Keratinocyte (primary cell): ENCODE results near the gene CHSY1.

Source experiments
- CTCF ChIP-seq, 3 experiments: IDR thresholded peaks in 1 of 3; conservative IDR thresholded peaks in 1 of 3; optimal IDR thresholded peaks in 1 of 3; 2 replicates in 2 of 3; 3 replicates in 1 of 3; pipeline versions ENCODE3 to v1.5.1; 2011; ENCODE audit warnings: low read length in 3 of 3, mild to moderate bottlenecking in 3 of 3, moderate library complexity in 2 of 3, control low read depth in 1 of 3, inconsistent platforms in 1 of 3; ENCODE audit not compliant: insufficient read depth in 2 of 3; ENCODE audit errors: extremely low read depth in 1 of 3
- EZH2 ChIP-seq: IDR thresholded peaks from one replicate; pipeline ENCODE4 v1.6.1; 2012; ENCODE audit warnings: inconsistent platforms, mild to moderate bottlenecking, low read length, moderate library complexity

DNA sequence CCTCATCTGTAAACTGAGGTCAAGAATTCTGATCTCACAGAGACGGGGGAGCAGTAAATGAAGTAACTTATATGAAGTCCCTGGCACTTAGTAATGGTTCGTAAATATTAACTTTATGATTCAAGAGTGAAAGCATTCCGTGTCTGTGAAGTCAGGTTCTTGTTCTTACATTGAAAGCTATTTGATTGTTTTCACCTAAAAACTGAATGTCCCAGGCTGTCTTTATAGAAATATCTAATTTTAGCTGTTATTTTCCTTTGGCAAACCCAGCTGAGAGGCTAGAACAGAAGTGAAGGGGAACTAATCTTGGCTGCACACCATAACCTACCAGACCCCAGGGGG is 84.5 kb downstream of the CHSY1 start:
- TF ChIP-seq CTCF (optimal IDR thresholded peaks at IDR 0.05 in 1 of 3, IDR thresholded peaks at IDR 0.05 in 1 of 3, conservative IDR thresholded peaks at IDR 0.05 in 1 of 3; ENCODE audit: extremely low read depth in 1 of 3, insufficient read depth in 2 of 3, low read length in 3 of 3) (no peak), EZH2 (no peak)
